Uterus (tissue), 4 donors: ENCODE data around the gene ERG. TPM values are rescaled to one million over a fixed set of nuclear protein-coding genes. Genes with fewer than 3 reads are reported as not detected.

Source experiments
- DNase-seq, 2 donors: peaks; one replicate each; pipeline ENCODE4 v3.0.0-alpha.2; 2019 to 2020
- H3K27ac ChIP-seq, 2 donors: fragments of 200-600 bp; sonication (generic); 1 replicate in 1 of 2; 2 replicates in 1 of 2; pipeline ENCODE4 v1.5.1; 2016 to 2018
- H3K27me3 ChIP-seq, 2 donors: fragments of 200-600 bp; sonication (generic); one replicate each; pipeline ENCODE4 v1.5.1; 2018 to 2019; ENCODE audit warnings: control low read depth in 1 of 2
- H3K36me3 ChIP-seq, 2 donors: fragments of 200-600 bp; sonication (generic); one replicate each; pipeline ENCODE4 v1.5.1; 2019; ENCODE audit warnings: control low read depth in 1 of 2
- H3K4me1 ChIP-seq, 2 donors: fragments of 200-600 bp; sonication (generic); one replicate each; pipeline ENCODE4 v1.5.1; 2018 to 2019; ENCODE audit warnings: control low read depth in 1 of 2
- H3K4me3 ChIP-seq, 2 donors: fragments of 200-600 bp; sonication (generic); 1 replicate in 1 of 2; 2 replicates in 1 of 2; pipeline ENCODE4 v1.5.1; 2018 to 2019; ENCODE audit warnings: mild to moderate bottlenecking in 1 of 2
- H3K9me3 ChIP-seq, 2 donors: fragments of 200-600 bp; sonication (generic); one replicate each; pipeline ENCODE4 v1.5.1; 2019; ENCODE audit warnings: control low read depth in 1 of 2
- POLR2A ChIP-seq, 2 donors: fragments of 450-650 bp; IDR thresholded peaks; one replicate each; pipeline ENCODE4 v1.6.1; 2016; ENCODE audit warnings: antibody characterized with exemption in 2 of 2, mild to moderate bottlenecking in 1 of 2, moderate library complexity in 1 of 2
- intact Hi-C: fragments of 100-400 bp; cut with DNase I; formaldehyde crosslinking; loops from one replicate; pipeline ENCODE4 v1.15.1; 2023; ENCODE audit warnings: low total_unique reads
- total RNA-seq, 4 donors: library from RNA; depleted of rRNA in 3 of 4; stranded (reverse); fragments of >200 nt in 3 of 4; gene quantifications; one replicate each; pipeline versions ENCODE4 v1.1.0 to v1.2.4, GENCODE V29; 2014 to 2023
- TF ChIP-seq, protein P1 (sequence below), 4 experiments: fragments of 200-600 bp in 2 of 4; fragments of 450-650 bp in 2 of 4; sonication (generic) in 2 of 4; IDR thresholded peaks; one replicate each; pipeline ENCODE4 v1.5.1; 2016 to 2019; ENCODE audit warnings: antibody characterized with exemption in 4 of 4, mild to moderate bottlenecking in 2 of 4, moderate library complexity in 1 of 4
- donor health status: DM: yes; HTN: yes; CAD: no.

The ERG gene, protein sequence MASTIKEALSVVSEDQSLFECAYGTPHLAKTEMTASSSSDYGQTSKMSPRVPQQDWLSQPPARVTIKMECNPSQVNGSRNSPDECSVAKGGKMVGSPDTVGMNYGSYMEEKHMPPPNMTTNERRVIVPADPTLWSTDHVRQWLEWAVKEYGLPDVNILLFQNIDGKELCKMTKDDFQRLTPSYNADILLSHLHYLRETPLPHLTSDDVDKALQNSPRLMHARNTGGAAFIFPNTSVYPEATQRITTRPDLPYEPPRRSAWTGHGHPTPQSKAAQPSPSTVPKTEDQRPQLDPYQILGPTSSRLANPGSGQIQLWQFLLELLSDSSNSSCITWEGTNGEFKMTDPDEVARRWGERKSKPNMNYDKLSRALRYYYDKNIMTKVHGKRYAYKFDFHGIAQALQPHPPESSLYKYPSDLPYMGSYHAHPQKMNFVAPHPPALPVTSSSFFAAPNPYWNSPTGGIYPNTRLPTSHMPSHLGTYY
- total RNA-seq = 10 to 100 TPM; 10.4 to 78.6 (median 31.1) TPM

DNA sequence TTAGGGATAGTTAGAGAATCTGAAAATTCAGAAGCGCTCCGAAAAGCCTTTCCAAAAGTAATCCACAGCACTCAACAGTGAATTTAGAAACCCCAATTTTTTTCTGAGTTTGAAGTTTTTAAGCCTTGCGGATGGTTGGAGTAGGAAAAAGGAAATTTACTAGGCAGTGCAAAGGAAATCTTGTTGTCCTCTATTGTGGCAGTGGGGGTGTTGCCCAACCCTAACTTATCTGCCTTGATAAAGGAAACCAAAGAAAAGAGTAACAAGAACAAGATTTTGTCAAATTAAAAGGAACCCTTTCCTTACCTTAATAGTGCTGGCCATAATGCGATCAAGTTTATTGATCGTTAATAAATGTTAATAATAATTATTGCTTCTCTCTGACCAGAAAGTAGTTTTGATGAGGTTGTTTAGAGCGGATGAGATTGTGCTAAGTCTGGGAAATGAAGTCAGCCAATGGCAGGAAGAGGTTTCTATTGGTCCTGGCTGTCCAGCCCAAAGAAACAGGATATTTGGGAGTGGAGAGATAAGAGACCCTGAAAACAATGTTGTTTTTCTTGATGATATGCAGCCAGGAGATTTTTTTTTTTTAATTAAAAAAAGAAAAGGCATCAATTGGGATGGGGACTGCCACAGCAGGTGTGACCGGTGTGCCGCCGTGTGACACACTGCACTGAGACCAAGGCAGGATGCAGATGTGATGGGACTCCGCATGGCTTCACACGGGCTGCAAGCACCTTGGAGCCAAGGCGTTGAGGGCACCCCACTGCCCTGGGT, at the start of gene ERG:
Gene ERG (minus strand): TSS at position 421 of the 777 bp plus-strand sequence. CDS start 97 bp downstream, at position 324.
- intact Hi-C loops = no loop called here
- Histone ChIP-seq H3K4me3 (peak within 1 kb of the TSS in 1 of 2 donors; percentile 22), H3K27ac (peak within 1 kb of the TSS; percentile 60 to 89), H3K9me3 (no peaks in the 10 kb centered on the region), H3K36me3 (no peaks in the 10 kb centered on the region), H3K27me3 (no peaks in the 10 kb centered on the region), H3K4me1 (no peaks in the 10 kb centered on the region)
- no peak for DNase-seq
- TF ChIP-seq POLR2A (IDR thresholded peaks at IDR 0.05) = peak; percentile 7 to 12
- TF ChIP-seq, protein P1, sequence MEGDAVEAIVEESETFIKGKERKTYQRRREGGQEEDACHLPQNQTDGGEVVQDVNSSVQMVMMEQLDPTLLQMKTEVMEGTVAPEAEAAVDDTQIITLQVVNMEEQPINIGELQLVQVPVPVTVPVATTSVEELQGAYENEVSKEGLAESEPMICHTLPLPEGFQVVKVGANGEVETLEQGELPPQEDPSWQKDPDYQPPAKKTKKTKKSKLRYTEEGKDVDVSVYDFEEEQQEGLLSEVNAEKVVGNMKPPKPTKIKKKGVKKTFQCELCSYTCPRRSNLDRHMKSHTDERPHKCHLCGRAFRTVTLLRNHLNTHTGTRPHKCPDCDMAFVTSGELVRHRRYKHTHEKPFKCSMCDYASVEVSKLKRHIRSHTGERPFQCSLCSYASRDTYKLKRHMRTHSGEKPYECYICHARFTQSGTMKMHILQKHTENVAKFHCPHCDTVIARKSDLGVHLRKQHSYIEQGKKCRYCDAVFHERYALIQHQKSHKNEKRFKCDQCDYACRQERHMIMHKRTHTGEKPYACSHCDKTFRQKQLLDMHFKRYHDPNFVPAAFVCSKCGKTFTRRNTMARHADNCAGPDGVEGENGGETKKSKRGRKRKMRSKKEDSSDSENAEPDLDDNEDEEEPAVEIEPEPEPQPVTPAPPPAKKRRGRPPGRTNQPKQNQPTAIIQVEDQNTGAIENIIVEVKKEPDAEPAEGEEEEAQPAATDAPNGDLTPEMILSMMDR (IDR thresholded peaks at IDR 0.05) = no peak

DNA sequence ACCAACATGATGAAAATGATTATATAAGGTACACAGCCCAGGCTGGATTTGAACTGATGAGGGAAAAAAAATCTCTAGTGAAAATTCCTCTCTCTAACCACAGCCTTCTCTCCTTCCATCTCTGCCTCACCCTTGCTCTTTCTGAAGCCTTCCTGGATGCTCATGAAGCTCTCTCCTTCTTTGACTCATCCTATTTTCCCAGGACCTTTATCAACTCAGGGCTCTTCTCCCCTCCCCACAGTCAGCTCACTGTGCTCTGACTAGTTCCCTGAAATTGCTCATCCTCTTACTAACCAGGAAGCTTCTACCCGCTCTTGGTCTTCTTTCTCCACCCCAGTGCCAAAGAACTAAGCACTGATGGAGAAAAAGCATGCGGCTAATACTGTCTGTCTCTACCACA, 46.4 kb upstream of the ERG start:
- Histone ChIP-seq H3K27ac (no peak overlapping the region), H3K27me3 (no peaks in the 10 kb centered on the region), H3K9me3 (no peaks in the 10 kb centered on the region), H3K36me3 (no peaks in the 10 kb centered on the region), H3K4me1 (no peaks in the 10 kb centered on the region), H3K4me3 (no peak overlapping the region)
- intact Hi-C loops = no loop called here
- no peak for TF ChIP-seq POLR2A (IDR thresholded peaks at IDR 0.05)
- no peak for DNase-seq

DNA sequence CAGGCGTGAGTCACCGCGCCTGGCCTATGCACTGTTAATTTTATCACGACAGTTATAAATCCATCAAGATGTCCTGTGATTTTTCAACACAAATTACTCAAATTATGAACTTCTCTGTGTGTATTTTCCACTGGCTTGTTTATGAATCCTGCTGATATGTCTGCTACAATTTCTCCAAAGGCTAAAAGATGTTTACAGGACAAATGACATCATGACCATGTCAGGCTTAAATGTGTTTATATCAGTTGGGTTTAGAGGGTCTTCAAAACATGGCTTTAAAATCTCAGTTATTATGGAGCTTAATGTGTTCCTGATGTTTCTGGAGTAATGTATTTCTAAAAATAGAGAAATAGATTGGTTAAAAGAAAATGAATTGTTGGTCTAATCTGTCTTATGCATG, 44.0 kb upstream of the ERG start:
- TF ChIP-seq POLR2A (IDR thresholded peaks at IDR 0.05) = no peak
- TF ChIP-seq, protein P1 (IDR thresholded peaks at IDR 0.05) = no peak
- no peak for DNase-seq
- H3K4me1 ChIP-seq = no peaks in the 10 kb centered on the region
- H3K27ac ChIP-seq = no peak overlapping the region
- no peaks in the 10 kb centered on the region for H3K27me3 ChIP-seq
- intact Hi-C loops = no loop called here
- no peaks in the 10 kb centered on the region for H3K9me3 ChIP-seq
- H3K36me3 ChIP-seq = no peaks in the 10 kb centered on the region
- no peak overlapping the region for H3K4me3 ChIP-seq

DNA sequence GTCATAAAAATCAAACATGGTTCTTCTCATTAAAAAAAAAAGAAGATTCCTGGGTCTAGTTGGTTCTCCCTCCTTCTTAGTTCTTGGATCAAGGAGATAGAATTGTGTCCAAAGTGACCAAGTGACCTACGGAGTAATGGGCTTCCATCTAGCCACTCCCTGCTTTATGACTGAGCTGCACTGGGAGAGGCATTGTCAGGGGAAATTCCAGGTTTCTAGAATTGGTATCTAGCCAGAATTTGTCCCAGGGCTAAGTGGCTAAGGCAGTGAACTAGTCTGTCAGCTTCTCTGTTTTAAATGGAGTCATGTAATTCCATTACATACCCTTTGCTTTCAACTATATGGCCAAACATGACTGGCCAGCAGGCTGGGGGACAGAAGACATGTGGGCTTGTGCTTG, 40.1 kb upstream of the ERG start:
- DNase-seq = no peak
- no peak for TF ChIP-seq POLR2A (IDR thresholded peaks at IDR 0.05)
- TF ChIP-seq, protein P1 (IDR thresholded peaks at IDR 0.05) = no peak

DNA sequence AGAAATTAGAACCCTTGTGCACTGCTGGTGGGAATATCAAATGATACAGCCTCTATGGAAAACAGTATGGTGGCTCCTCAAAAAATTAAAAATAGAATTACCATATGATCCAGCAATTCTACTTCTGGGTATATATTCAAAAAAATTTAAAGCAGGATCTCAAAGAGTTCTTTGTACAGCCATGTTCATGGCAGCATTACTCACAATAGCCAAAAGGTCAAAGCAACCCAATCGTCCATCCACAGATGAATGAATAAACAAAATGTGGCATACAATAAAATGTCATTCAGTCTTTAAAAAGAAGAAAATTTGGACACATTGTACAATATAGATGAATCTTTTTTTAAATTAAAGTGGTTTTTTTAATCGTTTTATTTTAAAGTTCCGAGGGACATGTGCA, 36.3 kb upstream of the ERG start:
- intact Hi-C loops = no loop called here
- Histone ChIP-seq H3K9me3 (no peaks in the 10 kb centered on the region), H3K27me3 (no peaks in the 10 kb centered on the region), H3K27ac (no peak overlapping the region), H3K36me3 (no peaks in the 10 kb centered on the region), H3K4me1 (no peaks in the 10 kb centered on the region), H3K4me3 (no peak overlapping the region)
- TF ChIP-seq, protein P1 (IDR thresholded peaks at IDR 0.05) = no peak
- TF ChIP-seq POLR2A (IDR thresholded peaks at IDR 0.05) = no peak
- no peak for DNase-seq

More for the DNA sequence above, 40.1 kb upstream of the ERG start:
- H3K4me1 ChIP-seq = no peaks in the 10 kb centered on the region
- intact Hi-C loops = no loop called here
- no peak overlapping the region for H3K4me3 ChIP-seq
- no peak overlapping the region for H3K27ac ChIP-seq
- H3K9me3 ChIP-seq = no peaks in the 10 kb centered on the region
- H3K36me3 ChIP-seq = no peaks in the 10 kb centered on the region
- no peaks in the 10 kb centered on the region for H3K27me3 ChIP-seq
